ENCODE results near the gene USP34. TPM values are rescaled to one million over a fixed set of nuclear protein-coding genes. Genes with fewer than 3 reads are reported as not detected.

Gene USP34, protein sequence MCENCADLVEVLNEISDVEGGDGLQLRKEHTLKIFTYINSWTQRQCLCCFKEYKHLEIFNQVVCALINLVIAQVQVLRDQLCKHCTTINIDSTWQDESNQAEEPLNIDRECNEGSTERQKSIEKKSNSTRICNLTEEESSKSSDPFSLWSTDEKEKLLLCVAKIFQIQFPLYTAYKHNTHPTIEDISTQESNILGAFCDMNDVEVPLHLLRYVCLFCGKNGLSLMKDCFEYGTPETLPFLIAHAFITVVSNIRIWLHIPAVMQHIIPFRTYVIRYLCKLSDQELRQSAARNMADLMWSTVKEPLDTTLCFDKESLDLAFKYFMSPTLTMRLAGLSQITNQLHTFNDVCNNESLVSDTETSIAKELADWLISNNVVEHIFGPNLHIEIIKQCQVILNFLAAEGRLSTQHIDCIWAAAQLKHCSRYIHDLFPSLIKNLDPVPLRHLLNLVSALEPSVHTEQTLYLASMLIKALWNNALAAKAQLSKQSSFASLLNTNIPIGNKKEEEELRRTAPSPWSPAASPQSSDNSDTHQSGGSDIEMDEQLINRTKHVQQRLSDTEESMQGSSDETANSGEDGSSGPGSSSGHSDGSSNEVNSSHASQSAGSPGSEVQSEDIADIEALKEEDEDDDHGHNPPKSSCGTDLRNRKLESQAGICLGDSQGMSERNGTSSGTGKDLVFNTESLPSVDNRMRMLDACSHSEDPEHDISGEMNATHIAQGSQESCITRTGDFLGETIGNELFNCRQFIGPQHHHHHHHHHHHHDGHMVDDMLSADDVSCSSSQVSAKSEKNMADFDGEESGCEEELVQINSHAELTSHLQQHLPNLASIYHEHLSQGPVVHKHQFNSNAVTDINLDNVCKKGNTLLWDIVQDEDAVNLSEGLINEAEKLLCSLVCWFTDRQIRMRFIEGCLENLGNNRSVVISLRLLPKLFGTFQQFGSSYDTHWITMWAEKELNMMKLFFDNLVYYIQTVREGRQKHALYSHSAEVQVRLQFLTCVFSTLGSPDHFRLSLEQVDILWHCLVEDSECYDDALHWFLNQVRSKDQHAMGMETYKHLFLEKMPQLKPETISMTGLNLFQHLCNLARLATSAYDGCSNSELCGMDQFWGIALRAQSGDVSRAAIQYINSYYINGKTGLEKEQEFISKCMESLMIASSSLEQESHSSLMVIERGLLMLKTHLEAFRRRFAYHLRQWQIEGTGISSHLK (N-terminal part only)
- 196 TPM for total RNA-seq

DNA sequence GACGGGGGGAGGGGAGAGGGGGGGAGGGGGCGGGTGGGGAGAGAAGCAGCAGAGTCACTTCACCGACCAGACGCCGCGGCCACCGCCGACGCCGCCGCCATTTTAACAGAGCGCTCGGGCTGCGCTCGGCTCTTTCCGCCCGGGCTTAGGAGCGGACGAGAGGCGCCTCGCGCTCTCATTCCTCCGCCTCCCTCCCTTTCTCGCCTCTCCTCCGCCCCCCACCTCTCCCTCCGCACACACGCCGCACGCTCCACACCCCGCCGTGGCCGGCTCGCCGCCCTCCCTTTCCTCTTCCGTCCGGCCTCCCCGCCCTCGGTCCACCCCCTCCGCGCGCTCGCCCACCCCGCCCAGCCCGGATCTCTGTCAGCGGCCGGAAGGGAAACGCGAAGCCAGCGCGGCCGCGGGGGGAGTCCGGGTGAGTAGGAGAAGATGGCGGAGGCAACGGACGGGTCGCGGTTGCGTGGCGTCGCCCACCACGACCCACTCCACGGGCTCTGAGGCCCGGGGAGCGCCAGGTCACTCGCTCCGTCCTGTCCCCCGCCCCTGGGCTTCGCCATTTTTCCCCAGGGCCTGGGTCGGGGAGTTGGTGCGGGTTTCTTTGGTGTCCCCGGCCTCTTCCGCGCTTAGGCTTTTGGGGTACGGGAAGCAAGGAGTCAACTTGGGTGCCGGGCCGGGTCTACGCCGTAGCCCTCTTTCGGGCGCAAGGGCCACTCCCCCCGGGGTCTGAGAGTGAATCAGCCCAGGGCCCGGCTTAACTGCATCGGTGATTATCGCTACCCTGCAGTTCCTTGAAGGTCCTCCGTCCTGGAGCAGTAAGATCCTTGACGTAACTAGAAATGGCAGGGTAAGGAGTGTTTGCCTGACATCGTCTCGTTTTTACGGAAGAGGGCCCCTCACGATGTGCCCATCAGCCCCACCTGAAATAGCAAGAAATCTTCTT lies at the start of gene USP34:
Gene USP34 (minus strand): TSS at position 123 of the 940 bp plus-strand sequence. CDS start 395 bp downstream, outside the sequence.

DNA sequence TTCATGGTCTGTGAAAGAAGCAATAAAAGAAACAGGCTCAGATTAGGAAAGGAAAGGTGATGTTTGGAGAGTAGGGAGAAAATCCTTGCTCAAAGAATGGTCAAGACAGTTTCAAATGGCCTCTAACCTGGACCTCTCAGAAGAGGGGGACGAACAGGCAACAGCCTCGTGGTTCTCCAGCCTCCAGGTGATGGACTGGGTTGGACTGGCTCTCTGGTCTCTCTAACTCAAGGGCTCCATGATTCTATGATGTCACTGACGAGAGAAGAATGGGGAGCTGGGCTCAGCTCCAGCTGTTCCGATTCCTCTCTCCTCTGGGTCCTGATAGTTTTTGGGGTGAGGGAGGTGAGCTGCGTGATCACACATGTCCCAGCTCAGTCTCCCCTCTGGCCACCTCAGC lies 309.0 kb downstream of the USP34 start, which contains the start of gene C2orf74:
Gene C2orf74 (plus strand): TSS at position 301 of the 400 bp plus-strand sequence. CDS start 327 bp downstream, outside the sequence.

Small RNA genes lying within 50 kb of the gene (small RNA-seq; reads per million reads assigned to genes)
- gene SNORA70B = not detected

Other genes with a start within 250 kb of the USP34 start
- gene XPO1, start 67.3 kb upstream of the USP34 start, total RNA-seq = 481 TPM